LoVo (cell line): Measurements from ENCODE around the gene GYG1.

Experiments used
- DNase-seq: peaks from one replicate; pipeline ENCODE4 v3.0.0-alpha.2; 2016; ENCODE audit warnings: low spot score

GYG1 gene

DNA sequence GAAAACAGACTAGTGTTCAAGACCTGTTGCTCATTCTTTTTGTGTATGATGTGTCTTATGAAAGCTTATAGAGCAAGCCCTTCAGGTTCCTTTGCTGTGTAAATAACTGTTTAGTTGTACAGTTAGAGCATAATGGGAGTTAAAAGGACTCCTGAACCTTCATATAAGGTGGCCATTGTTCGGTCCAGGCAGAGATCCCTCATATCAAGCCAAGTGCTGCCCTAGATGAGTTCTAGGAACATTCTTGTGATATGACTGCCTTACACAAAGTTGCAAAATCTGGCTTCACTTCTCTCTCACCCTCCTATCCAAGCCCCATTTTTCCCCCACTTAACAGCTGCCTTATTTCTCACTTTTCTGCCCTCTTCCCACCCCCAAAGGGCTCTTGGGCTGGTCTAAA is 26.9 kb downstream of the GYG1 start:
- no peak for DNase-seq

DNA sequence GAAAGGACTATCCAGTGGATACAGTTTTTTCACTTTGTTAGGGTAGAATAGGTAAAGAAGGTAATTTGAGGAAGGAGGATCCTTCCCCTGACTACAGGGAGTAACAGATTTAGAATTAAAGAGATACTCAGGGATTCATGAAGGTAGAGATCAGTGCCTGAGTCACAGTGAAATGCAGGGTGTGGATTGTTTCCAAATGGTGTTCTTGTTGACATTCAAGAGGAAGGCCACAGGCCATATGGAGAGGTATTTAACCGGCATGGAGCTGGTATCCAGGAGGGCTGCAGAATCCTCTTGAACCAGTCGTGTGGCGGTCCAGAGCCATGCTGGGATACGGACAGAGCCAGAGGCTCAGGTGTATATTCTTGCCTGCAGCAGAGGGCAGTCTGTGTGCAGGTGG is 28.2 kb downstream of the GYG1 start:
- no peak for DNase-seq

DNA sequence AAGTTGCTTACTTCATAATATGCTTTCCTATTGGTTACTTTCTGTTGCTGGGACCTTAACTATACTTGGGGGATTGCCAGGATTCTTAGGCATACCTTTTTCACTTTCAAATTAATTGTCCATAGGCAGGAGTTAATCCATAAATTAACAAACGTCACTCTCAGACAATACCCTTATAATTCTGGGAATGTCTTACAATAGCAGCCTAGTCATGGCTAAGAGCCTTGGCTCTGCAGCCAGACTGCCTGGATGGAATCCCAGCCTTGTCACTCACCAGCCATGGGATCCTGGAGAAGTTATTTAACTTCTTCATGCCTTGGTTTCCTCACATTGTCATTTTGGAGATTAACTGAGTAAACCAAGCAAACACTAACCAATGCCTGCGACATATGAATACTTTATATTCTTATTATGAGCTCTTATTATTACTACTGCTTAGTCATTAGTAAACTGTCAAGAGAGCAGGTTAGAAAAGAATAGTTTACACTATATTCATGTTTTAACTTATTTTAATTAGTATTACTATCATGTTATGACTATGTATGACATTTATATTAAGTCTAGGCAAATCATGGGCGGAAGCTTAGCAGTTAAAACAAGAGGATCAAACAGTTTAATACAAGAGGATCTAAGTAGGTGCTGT is 29.0 kb downstream of the GYG1 start:
- no peak for DNase-seq

DNA sequence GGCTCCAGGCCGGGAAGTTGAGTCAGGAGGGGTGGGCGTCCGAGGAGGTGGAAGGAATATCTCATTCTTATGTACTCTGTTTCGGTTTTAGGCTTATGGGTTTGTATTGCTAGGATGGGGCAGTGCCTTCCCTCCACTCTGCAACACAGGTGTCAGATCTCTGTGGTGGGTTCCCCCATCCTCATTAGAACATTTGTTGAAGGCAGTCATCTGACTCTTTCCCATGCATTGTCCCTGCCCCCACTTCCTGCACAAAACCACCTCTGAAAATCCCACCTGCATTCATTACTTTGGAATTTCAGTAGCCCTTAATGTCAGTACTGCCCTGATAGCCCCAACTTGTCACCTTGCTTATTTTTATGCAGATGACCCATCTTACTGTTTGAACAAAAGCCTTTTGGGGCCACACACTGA is 29.5 kb downstream of the GYG1 start:
- DNase-seq, result no peak

DNA sequence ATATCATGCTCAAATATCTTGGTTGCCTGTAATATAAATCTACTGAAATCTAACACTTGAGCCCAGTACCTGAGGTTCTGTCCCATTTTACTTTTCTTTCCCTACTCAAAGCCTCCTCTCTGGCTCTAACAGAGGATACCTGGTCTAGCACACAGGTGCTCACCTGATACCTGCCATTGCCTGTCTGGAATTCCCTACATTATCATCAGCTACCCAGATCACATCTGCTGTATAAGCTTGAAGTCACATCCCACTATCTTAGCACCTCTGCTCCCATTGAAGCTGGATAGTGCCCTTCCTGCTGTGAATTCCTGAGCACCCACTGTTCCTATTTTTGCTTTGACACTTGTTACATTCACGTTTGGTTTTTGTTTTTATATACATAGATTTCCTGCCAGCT is 30.5 kb downstream of the GYG1 start:
- DNase-seq, result no peak

DNA sequence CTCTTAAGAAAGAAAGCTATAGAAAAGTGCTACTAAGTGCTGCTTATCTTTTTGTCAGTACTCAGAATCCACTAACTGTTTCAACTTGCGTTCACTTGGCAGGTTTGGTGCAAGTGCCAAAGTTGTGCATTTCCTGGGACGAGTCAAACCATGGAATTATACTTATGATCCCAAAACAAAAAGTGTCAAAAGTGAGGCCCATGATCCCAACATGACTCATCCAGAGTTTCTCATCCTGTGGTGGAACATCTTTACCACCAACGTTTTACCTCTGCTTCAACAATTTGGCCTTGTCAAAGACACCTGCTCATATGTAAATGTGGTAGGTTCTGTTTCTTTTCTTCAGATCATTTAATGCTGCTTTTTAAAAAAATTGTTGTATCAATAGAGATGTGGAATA is 32.6 kb downstream of the GYG1 start:
- no peak for DNase-seq

DNA sequence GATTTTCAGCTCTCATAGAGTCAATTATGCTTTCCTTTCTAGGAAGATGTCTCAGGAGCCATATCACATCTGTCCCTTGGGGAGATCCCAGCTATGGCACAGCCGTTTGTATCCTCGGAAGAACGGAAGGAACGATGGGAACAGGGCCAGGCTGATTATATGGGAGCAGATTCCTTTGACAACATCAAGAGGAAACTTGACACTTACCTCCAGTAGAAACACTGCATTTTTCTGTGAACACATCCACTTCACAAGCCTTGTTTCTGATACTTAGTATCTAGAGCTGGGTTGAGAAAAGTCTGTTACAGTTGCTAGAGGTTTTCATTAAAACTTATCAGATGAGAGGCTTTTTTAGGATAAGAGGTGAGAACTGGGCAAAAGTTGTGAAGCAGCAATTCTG is 35.4 kb downstream of the GYG1 start:
- no peak for DNase-seq

DNA sequence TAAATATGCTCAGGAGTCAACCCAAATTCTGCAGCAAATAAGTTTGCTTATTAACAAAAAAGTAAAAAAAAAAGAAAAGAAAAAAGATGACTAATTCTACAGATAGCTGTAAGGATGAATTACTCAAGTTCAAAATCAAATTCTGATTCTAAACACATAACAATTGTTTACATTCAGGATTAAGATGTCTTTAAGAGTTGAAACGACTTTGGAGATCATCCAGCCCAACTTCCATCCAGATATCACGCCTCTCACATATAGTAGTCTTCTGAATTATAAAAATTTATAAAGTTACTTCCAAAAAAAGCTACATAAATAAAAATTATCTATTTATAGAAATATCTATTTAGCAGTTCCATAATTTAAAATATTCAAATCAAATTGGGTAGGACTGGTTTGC is 39.8 kb downstream of the GYG1 start:
- DNase-seq, result no peak

DNA sequence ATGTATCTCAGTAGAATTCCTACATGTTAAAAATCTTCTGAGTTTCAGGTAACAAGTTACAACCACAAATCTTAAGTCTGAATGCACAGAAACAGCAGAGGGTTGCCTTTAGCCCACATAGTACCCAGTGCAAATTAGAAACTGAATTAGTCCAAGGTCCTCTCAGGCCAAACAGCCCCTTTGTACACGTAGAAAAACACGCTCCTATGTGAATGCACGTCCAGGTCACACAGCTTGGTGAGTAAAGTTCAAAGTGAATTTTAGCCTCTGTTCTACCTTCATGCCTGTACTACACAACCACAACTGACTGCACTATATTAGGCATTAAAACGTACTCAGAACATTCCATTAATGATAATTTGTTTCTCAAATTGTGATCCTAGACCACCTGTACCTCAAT is 46.3 kb downstream of the GYG1 start:
- no peak for DNase-seq

DNA sequence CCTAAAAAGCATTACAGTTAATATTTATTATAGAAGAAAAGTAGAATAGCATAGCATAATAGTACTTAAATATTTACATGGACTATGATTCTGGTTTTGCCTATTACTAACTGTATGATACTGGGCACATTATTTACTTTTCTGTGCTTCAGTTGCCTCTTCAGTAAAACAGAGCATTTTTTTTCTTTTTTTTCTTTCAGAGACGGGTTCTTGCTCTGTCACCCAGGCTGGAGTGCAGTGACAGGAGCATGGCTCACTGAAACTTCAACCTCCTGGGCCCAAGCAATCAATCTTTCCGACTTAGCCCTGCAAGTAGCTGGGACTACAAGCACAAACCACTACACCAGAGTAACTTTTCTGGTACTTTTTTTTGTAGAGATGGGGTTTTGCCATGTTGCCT is 47.0 kb downstream of the GYG1 start:
- DNase-seq, result no peak

DNA sequence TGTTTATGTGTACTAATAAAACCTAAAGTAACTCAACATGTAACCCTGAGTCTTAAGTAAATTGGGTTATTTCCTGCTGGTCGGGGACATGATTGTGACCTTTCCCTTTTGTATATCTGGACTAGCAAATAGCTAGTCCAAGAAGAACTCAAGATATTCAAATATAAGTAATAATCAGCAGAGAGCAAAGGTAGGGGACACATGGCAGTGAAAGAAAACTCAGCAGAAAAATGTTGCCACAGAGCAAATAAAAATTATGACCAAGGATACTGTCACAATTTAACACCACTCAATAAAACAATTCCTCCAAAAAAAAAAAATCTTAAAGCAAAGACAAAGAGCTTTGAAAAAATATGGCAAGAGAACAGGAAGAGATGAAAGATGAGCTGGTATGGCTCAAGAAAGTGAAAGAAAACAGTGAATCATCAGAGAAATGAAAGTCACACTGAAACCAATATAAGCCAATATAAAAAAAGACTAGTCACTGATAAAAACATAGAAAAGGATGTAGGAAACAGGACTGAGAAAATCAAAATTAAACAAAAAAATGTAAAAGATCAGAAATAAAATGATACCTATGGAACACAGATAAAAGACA is 51.5 kb downstream of the GYG1 start:
- no peak for DNase-seq

DNA sequence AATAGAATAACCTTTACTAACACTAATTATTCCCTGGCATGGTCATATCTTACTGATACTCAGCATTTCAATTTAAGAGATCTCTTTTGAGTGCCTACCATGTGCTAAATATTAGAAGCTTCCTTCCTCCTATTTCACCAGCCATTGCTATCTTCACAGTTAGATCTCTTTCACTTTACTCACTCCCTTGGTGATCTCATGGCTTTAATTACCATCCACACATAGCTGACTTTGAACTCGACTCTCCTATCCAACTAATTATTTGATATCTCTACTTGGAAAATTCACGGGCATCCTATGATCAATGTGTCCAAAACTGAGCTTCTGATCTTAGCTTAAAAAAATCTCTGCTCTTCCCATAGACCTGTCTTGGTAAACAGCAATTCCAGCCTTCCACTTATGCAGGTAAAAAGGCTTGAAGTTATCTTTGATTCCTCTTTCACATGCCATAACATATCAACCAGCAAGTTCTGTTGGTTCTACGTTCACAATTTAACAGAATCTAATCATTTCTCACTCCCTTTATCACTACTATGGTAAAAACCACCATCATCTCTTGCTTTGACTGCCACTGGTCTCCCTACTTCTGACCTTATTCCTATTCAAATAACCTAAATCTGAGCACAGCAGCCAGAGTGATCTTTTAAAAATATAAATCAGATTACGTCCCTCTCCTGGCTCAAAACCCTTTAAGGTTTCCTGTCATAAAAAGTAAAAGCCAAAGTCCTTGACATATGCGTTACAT is 53.2 kb downstream of the GYG1 start:
- no peak for DNase-seq

DNA sequence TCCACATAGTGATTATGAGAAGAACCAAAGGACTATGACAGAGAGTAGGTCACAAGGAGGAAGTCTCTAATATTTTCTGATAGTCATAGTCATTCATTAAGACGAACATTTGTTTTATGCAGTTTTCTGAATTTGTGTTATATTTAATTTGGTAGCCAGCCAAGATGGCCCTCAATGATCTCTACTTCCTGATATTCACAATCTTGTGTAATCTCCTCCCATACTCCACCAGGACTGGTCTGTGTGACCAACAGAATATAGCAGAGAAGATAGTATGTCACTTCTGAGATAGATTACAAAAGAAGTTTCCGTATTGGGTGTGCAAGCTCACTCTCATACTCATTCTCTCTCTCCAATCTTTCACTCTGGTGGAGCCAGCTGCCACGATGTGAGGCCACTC is 64.2 kb downstream of the GYG1 start:
- DNase-seq, result no peak

DNA sequence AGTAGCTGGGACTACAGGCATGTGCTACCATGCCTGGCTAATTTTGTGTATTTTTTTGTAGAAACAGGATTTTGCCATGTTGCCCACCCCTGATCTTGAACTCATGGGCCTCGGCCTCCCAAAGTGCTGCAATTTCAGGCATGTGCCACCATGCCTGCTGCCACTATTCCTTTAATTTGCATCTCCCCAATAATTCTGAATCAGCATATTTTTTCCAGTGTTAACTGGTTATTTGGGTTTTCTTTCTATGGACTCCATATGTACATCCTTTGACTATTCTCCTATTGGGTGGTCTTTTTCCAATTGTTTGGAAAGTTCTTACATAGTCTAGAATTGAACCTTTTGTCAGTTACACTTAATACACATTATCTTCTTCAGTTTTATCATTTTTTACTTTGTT is 66.9 kb downstream of the GYG1 start:
- no peak for DNase-seq

DNA sequence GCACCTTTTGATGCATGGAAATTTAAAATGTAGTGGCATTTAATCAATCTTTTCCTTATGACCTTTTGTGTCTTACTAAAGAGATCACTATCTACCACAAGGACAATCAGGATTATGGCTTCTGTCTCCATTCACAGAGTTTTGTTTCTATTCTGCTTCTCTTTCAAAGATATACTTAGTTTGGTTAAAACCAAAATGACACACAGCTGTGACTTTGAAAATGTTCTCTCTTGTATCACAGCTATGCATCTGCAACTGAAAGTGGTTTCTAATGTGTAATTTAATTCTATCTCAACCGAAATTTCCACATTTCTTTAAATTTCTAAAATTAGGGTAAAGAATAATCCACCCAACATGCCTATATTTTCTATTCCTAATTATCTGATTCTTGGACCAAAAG is 67.3 kb downstream of the GYG1 start:
- no peak for DNase-seq

DNA sequence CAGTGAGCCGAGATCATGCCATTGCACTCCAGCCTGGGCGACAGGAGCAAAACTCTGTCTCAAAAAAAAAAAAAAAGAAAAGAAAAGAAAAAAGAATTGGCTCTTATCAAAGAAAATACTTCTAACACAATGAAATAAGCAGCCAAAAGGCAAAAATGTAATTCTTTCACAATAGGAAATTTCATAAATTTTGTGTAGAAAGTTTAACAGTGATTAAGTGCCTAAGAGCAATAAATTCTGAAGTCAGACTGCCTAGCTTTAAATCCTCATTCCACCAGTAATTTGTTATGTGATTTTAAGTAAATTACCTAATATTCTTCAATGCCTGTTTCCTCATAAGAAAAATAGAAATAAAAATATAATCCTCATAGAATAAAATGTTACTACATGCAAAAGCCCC is 70.4 kb downstream of the GYG1 start:
- DNase-seq, result no peak

DNA sequence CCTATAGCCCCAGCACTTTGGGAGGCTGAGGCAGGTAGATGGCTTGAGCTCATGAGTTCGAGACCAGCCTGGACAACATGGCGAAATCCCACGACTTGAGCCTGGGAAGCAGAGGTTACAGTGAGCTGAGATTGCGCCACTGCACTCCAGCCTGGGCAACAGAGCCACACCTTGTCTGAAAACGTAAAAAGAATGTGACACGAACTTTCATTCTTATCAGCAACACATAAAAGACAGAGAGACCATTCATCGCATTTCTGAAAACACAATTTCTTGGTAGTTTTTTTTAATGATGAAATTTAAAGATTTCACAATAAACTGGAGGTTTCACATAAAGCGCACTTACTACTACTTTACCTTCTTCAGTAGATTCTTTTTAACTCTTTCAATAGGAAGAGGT is 76.5 kb downstream of the GYG1 start:
- DNase-seq, result no peak
